SK-N-SH (cell line): Measurements from ENCODE around the gene TM4SF4. TPM values are rescaled to one million over a fixed set of nuclear protein-coding genes. Genes with fewer than 3 reads are reported as not detected.
A peak's percentile ranks its signal among the peaks of the same experiment; 100 is the strongest.

Experiments used
- CTCF ChIA-PET: fragments of 300-600, 350-600 bp; formaldehyde crosslinking; extraction: SDS; loops from one replicate; lab custom pipeline; 2021; lab: Yijun Ruan, JAX
- POLR2A ChIA-PET: fragments of 350-600 bp; sonication (Branson Sonifier 250); formaldehyde crosslinking; extraction: SDS; loops from one replicate; lab custom pipeline; 2020; ENCODE audit warnings: antibody characterized with exemption, inconsistent platforms; lab: Yijun Ruan, JAX
- DNase-seq: peaks from one replicate; pipeline ENCODE4 v3.0.0; 2012
- H2AFZ ChIP-seq: fragments of 200-600 bp; sonication (generic); 2 replicates; pipeline ENCODE4 v1.8.1; 2016; ENCODE audit warnings: antibody characterized with exemption, mild to moderate bottlenecking, low read depth
- H3F3A ChIP-seq: fragments of 200-600 bp; sonication (generic); replicated peaks from 2 replicates; pipeline ENCODE3; 2016; ENCODE audit warnings: antibody characterized with exemption, mild to moderate bottlenecking; ENCODE audit not compliant: insufficient read depth
- H3K27ac ChIP-seq, 2 experiments: fragments of 200-500 bp in 1 of 2; fragments of 200-600 bp in 1 of 2; sonication (Bioruptor generic) in 1 of 2; sonication (generic), shearing (Covaris generic) in 1 of 2; 2 replicates each; pipeline versions ENCODE4 v1.5.1 to v1.6.1; 2014 to 2016; ENCODE audit warnings: low read depth in 2 of 2, inconsistent platforms in 1 of 2, low read length in 1 of 2, mild to moderate bottlenecking in 1 of 2, mixed read lengths in 1 of 2
- H3K27me3 ChIP-seq: fragments of 200-600 bp; sonication (generic), shearing (Covaris generic); 2 replicates; pipeline ENCODE4 v1.6.1; 2016; ENCODE audit warnings: mixed run types; ENCODE audit not compliant: insufficient read depth
- H3K36me3 ChIP-seq, 2 experiments: fragments of 200-500 bp in 1 of 2; fragments of 200-600 bp in 1 of 2; sonication (Bioruptor generic) in 1 of 2; sonication (generic) in 1 of 2; replicated peaks in 1 of 2; 2 replicates each; pipeline versions ENCODE3 to v1.5.1; 2014 to 2016; ENCODE audit warnings: low read length in 1 of 2, mild to moderate bottlenecking in 1 of 2; ENCODE audit not compliant: insufficient read depth in 2 of 2, control insufficient read depth in 1 of 2
- H3K4me1 ChIP-seq, 2 experiments: fragments of 200-500 bp in 1 of 2; fragments of 200-600 bp in 1 of 2; sonication (Bioruptor generic) in 1 of 2; sonication (generic), shearing (Covaris generic) in 1 of 2; 2 replicates each; pipeline versions ENCODE4 v1.5.1 to v1.6.1; 2014 to 2016; ENCODE audit warnings: low read depth in 1 of 2, low read length in 1 of 2, mixed run types in 1 of 2; ENCODE audit not compliant: insufficient read depth in 2 of 2, control insufficient read depth in 1 of 2
- H3K4me2 ChIP-seq: fragments of 200-600 bp; sonication (generic), shearing (Covaris generic); 2 replicates; pipeline ENCODE4 v1.6.1; 2017; ENCODE audit warnings: mixed run types
- H3K4me3 ChIP-seq, 2 experiments: fragments of 200-500 bp in 1 of 2; fragments of 200-600 bp in 1 of 2; sonication (Bioruptor generic) in 1 of 2; sonication (generic), shearing (Covaris generic) in 1 of 2; 2 replicates each; pipeline versions ENCODE4 v1.5.1 to v1.8.1; 2014 to 2016; ENCODE audit warnings: low read depth in 2 of 2, inconsistent platforms in 1 of 2, low read length in 1 of 2, mild to moderate bottlenecking in 1 of 2, mixed read lengths in 1 of 2, moderate library complexity in 1 of 2
- H3K79me2 ChIP-seq: fragments of 200-600 bp; sonication (generic); 2 replicates; pipeline ENCODE4 v1.8.1; 2017; ENCODE audit warnings: mild to moderate bottlenecking; ENCODE audit not compliant: insufficient read depth
- H3K9ac ChIP-seq: fragments of 200-600 bp; sonication (generic); 2 replicates; pipeline ENCODE4 v1.6.1; 2017; ENCODE audit warnings: mixed run types
- H3K9me2 ChIP-seq: fragments of 200-600 bp; sonication (generic); 2 replicates; pipeline ENCODE4 v1.6.1; 2017; ENCODE audit warnings: mixed run types
- H3K9me3 ChIP-seq: fragments of 200-600 bp; sonication (generic); 2 replicates; pipeline ENCODE4 v1.6.1; 2017; ENCODE audit warnings: mixed run types, mild to moderate bottlenecking, moderate library complexity
- H4K20me1 ChIP-seq: fragments of 200-600 bp; sonication (generic); 2 replicates; pipeline ENCODE4 v1.6.1; 2017; ENCODE audit warnings: mild to moderate bottlenecking, mixed run types; ENCODE audit not compliant: insufficient read depth
- CTCF ChIP-seq: fragments of 200-600 bp; sonication (generic); IDR thresholded peaks from 2 replicates; pipeline ENCODE4 v1.6.1; 2017; ENCODE audit warnings: antibody characterized with exemption, mild to moderate bottlenecking, moderate library complexity
- EZH2phosphoT487 ChIP-seq: fragments of 200-600 bp; sonication (generic); IDR thresholded peaks from 2 replicates; pipeline ENCODE4 v1.6.1; 2017; ENCODE audit warnings: low read depth, mixed run types, mild to moderate bottlenecking, antibody characterized with exemption, moderate library complexity, borderline replicate concordance
- FOSL2 ChIP-seq: IDR thresholded peaks from 2 replicates; pipeline ENCODE4 v1.4.0; 2012; ENCODE audit warnings: low read depth, mild to moderate bottlenecking, moderate library complexity, borderline replicate concordance
- FOXJ3 ChIP-seq: sonication (generic); formaldehyde crosslinking; IDR thresholded peaks from 2 replicates; pipeline ENCODE4 v1.5.1; 2020; ENCODE audit warnings: mild to moderate bottlenecking, missing genetic modification reagents
- JUND ChIP-seq: IDR thresholded peaks from 2 replicates; pipeline ENCODE4 v1.4.0; 2012
- POLR2AphosphoS5 ChIP-seq: IDR thresholded peaks from 2 replicates; pipeline ENCODE4 v1.6.1; 2012; ENCODE audit warnings: low read depth, low read length
- RAD21 ChIP-seq: IDR thresholded peaks from 2 replicates; pipeline ENCODE4 v1.6.1; 2012; ENCODE audit warnings: mild to moderate bottlenecking, low read length
- RXRA ChIP-seq: IDR thresholded peaks from 2 replicates; pipeline ENCODE4 v1.4.0; 2012; ENCODE audit warnings: low read depth, mild to moderate bottlenecking, borderline replicate concordance
- SMC3 ChIP-seq: IDR thresholded peaks from 2 replicates; pipeline ENCODE4 v1.6.1; 2012; ENCODE audit warnings: low read depth, low read length, improper control_type of control experiment
- TCF12 ChIP-seq: IDR thresholded peaks from 2 replicates; pipeline ENCODE4 v1.4.0; 2012
- USF2 ChIP-seq: fragments of 150-350 bp; IDR thresholded peaks from 2 replicates; pipeline ENCODE4 v1.6.1; 2017; ENCODE audit warnings: antibody characterized with exemption, low read length, low read depth, borderline replicate concordance
- WGBS: methylation state at CpG from one replicate; pipeline ENCODE4 v1.1.6; 2017; ENCODE audit warnings: low lambda C conversion rate; 5-methylcytosine and 5-hydroxymethylcytosine counted together
- polyA plus RNA-seq, 3 experiments: library from polyadenylated mRNA; depleted of rRNA; stranded (reverse); fragments of >200 nt; gene quantifications; 2 replicates each; pipeline ENCODE4 v1.2.3, GENCODE V29; 2012

TM4SF4 gene
- polyA plus RNA-seq, 1 of the 3 experiments (the other 2 are of a cell fraction): 0.08 TPM

GRCh38 chr3:149494022-149494758 is 19.7 kb downstream of the TM4SF4 start:
- H3K36me3 ChIP-seq: no peaks in the 10 kb centered on the region
- H3F3A ChIP-seq: peaks cover 7% of the 10 kb centered on the region
- no peaks in the 10 kb centered on the region for H4K20me1 ChIP-seq
- H3K9ac ChIP-seq: no peak overlapping the region
- TF ChIP-seq RAD21 (peak; percentile 82), EZH2phosphoT487 (no peak), FOXJ3 (CRISPR knock-in tag) (no peak), SMC3 (peak; percentile 72), CTCF (peak; percentile 92)
- no peaks in the 10 kb centered on the region for H3K9me2 ChIP-seq
- CTCF ChIA-PET: interaction anchor here (0.6 to 2.5 kb wide), 22 partner anchors 8 to 1444 kb away, joined by 3 to 13 read pairs (median 4); partner anchors contain the start of gene COMMD2
- POLR2A ChIA-PET: no interaction called here
- no peak overlapping the region for H3K27ac ChIP-seq
- no peak overlapping the region for H2AFZ ChIP-seq
- peak overlapping the region; percentile 14 for H3K4me2 ChIP-seq
- H3K9me3 ChIP-seq: no peaks in the 10 kb centered on the region
- peak; percentile 53 for DNase-seq
- no peaks in the 10 kb centered on the region for H3K27me3 ChIP-seq
- no peaks in the 10 kb centered on the region for H3K79me2 ChIP-seq
- no peak overlapping the region for H3K4me3 ChIP-seq
- 40% methylated on average over 11 of the region's 11 CpGs for WGBS
- peaks cover 0 to 4% of the 10 kb centered on the region in 2 experiments; a peak in 2 of 4 replicates for H3K4me1 ChIP-seq

- ChIA-PET CTCF (interaction anchor here (0.6 to 2.5 kb wide), 10 partner anchors 9 to 1445 kb away, joined by 3 to 13 read pairs (median 4); partner anchors contain the start of gene COMMD2), POLR2A (no interaction called here)
- Histone ChIP-seq H3K27ac (no peak overlapping the region), H3F3A (peaks cover 7% of the 10 kb centered on the region), H3K9me2 (no peaks in the 10 kb centered on the region), H3K9me3 (no peaks in the 10 kb centered on the region), H3K79me2 (no peaks in the 10 kb centered on the region), H3K4me2 (peak overlapping the region; percentile 14), H3K9ac (no peak overlapping the region), H3K27me3 (no peaks in the 10 kb centered on the region), H4K20me1 (no peaks in the 10 kb centered on the region), H2AFZ (no peak overlapping the region), H3K4me3 (no peak overlapping the region), H3K4me1 (peaks cover 0 to 4% of the 10 kb centered on the region in 2 experiments; a peak in 2 of 4 replicates), H3K36me3 (no peaks in the 10 kb centered on the region)
- WGBS: 78% methylated on average over 6 of the region's 6 CpGs
- no peak for DNase-seq
- no peak for TF ChIP-seq TCF12
- no peak for TF ChIP-seq POLR2AphosphoS5
- no peak for TF ChIP-seq USF2
- no peak for TF ChIP-seq CTCF
- peak; percentile 62; the same call in 1 of the 2 replicates for TF ChIP-seq FOSL2
- TF ChIP-seq RXRA: no peak
- TF ChIP-seq JUND: peak; percentile 56; the same call in 1 of the 2 replicates
These were observed 20.5 kb downstream of the TM4SF4 start for GRCh38 chr3:149494759-149495580.
